ENCODE results near the gene BPIFA1. TPM values are rescaled to one million over a fixed set of nuclear protein-coding genes. Genes with fewer than 3 reads are reported as not detected.

The BPIFA1 gene
- total RNA-seq, 1 donor: not detected

- Histone ChIP-seq H3K4me2 (ENCODE audit: insufficient read depth, low read length) (no peak overlapping the region), H3K79me2 (ENCODE audit: insufficient read depth, low read length) (no peaks in the 10 kb centered on the region), H3K4me1 (ENCODE audit: insufficient read depth, low read length) (no peaks in the 10 kb centered on the region), H3K27me3 (ENCODE audit: insufficient read depth, low read length) (no peaks in the 10 kb centered on the region), H4K20me1 (ENCODE audit: insufficient read depth, low read length) (no peaks in the 10 kb centered on the region), H3K36me3 (ENCODE audit: insufficient read depth, low read length) (no peaks in the 10 kb centered on the region), H3K27ac (ENCODE audit: low read depth, low read length) (no peak overlapping the region), H3K9me3 (ENCODE audit: low read depth, low read length) (no peaks in the 10 kb centered on the region), H2AFZ (ENCODE audit: low read length) (no peak overlapping the region), H3K4me3 (ENCODE audit: insufficient read depth, low read length) (no peak overlapping the region)
- TF ChIP-seq CTCF (IDR thresholded peaks at IDR 0.05; ENCODE audit: extremely low read depth, low read depth, low read length): no peak
- no peak for DNase-seq (ENCODE audit: insufficient read length, low spot score, missing footprints)
Measured at GRCh38 chr20:33259371-33259770, 23.6 kb downstream of the BPIFA1 start.

- H3K79me2 ChIP-seq (ENCODE audit: insufficient read depth, low read length): no peaks in the 10 kb centered on the region
- no peak overlapping the region for H3K4me2 ChIP-seq (ENCODE audit: insufficient read depth, low read length)
- H4K20me1 ChIP-seq (ENCODE audit: insufficient read depth, low read length): no peaks in the 10 kb centered on the region
- H3K4me1 ChIP-seq (ENCODE audit: insufficient read depth, low read length): no peaks in the 10 kb centered on the region
- H3K36me3 ChIP-seq (ENCODE audit: insufficient read depth, low read length): no peaks in the 10 kb centered on the region
- H3K27ac ChIP-seq (ENCODE audit: low read depth, low read length): no peak overlapping the region
- TF ChIP-seq CTCF (IDR thresholded peaks at IDR 0.05; ENCODE audit: extremely low read depth, low read depth, low read length): no peak
- DNase-seq (ENCODE audit: insufficient read length, low spot score, missing footprints): no peak
- H3K27me3 ChIP-seq (ENCODE audit: insufficient read depth, low read length): peaks cover 3% of the 10 kb centered on the region
- H3K4me3 ChIP-seq (ENCODE audit: insufficient read depth, low read length): no peak overlapping the region
- no peaks in the 10 kb centered on the region for H3K9me3 ChIP-seq (ENCODE audit: low read depth, low read length)
- H2AFZ ChIP-seq (ENCODE audit: low read length): no peak overlapping the region
Measured at GRCh38 chr20:33261465-33261864, 25.7 kb downstream of the BPIFA1 start.

GRCh38 chr20:33262658-33263065 is 26.9 kb downstream of the BPIFA1 start:
- peak; percentile 85 for TF ChIP-seq CTCF (IDR thresholded peaks at IDR 0.05; ENCODE audit: extremely low read depth, low read depth, low read length)
- peaks cover 3% of the 10 kb centered on the region for H3K27me3 ChIP-seq (ENCODE audit: insufficient read depth, low read length)
- no peaks in the 10 kb centered on the region for H3K36me3 ChIP-seq (ENCODE audit: insufficient read depth, low read length)
- H3K4me1 ChIP-seq (ENCODE audit: insufficient read depth, low read length): no peaks in the 10 kb centered on the region
- no peaks in the 10 kb centered on the region for H3K9me3 ChIP-seq (ENCODE audit: low read depth, low read length)
- no peak overlapping the region for H3K4me2 ChIP-seq (ENCODE audit: insufficient read depth, low read length)
- H3K27ac ChIP-seq (ENCODE audit: low read depth, low read length): no peak overlapping the region
- no peak for DNase-seq (ENCODE audit: insufficient read length, low spot score, missing footprints)
- no peaks in the 10 kb centered on the region for H3K79me2 ChIP-seq (ENCODE audit: insufficient read depth, low read length)
- no peak overlapping the region for H3K4me3 ChIP-seq (ENCODE audit: insufficient read depth, low read length)
- H2AFZ ChIP-seq (ENCODE audit: low read length): no peak overlapping the region
- no peaks in the 10 kb centered on the region for H4K20me1 ChIP-seq (ENCODE audit: insufficient read depth, low read length)

GRCh38 chr20:33263784-33264183 is 28.0 kb downstream of the BPIFA1 start:
- Histone ChIP-seq H3K4me2 (ENCODE audit: insufficient read depth, low read length) (no peak overlapping the region), H3K27me3 (ENCODE audit: insufficient read depth, low read length) (peaks cover 3% of the 10 kb centered on the region), H3K4me3 (ENCODE audit: insufficient read depth, low read length) (no peak overlapping the region), H2AFZ (ENCODE audit: low read length) (no peak overlapping the region), H3K4me1 (ENCODE audit: insufficient read depth, low read length) (no peaks in the 10 kb centered on the region), H4K20me1 (ENCODE audit: insufficient read depth, low read length) (no peaks in the 10 kb centered on the region), H3K9me3 (ENCODE audit: low read depth, low read length) (no peaks in the 10 kb centered on the region), H3K27ac (ENCODE audit: low read depth, low read length) (no peak overlapping the region), H3K36me3 (ENCODE audit: insufficient read depth, low read length) (no peaks in the 10 kb centered on the region), H3K79me2 (ENCODE audit: insufficient read depth, low read length) (no peaks in the 10 kb centered on the region)
- TF ChIP-seq CTCF (IDR thresholded peaks at IDR 0.05; ENCODE audit: extremely low read depth, low read depth, low read length): no peak
- DNase-seq (ENCODE audit: insufficient read length, low spot score, missing footprints): no peak

Data from osteoblast (primary cell).